Pancreas (tissue), 10 donors: ENCODE data around the gene UBTD2. TPM values are rescaled to one million over a fixed set of nuclear protein-coding genes. Genes with fewer than 3 reads are reported as not detected.

Experiments used
- ATAC-seq, 4 donors: fragments of 200-7000 bp; cut with Tn5 transposase; one replicate each; pipeline versions ENCODE4 v1.8.0 to v1.9.1; 2020; ENCODE audit warnings: mild to moderate bottlenecking in 4 of 4, moderate library complexity in 4 of 4
- DNase-seq, 6 donors: peaks; one replicate each; pipeline ENCODE4 v3.0.0-alpha.2; 2020
- FAIRE-seq: peaks from 2 replicates; lab custom pipeline; 2012; peaks lifted over from hg19 to GRCh38; lab: Jason Lieb, UNC
- H3K27ac ChIP-seq, 4 donors: fragments of 200-600 bp; sonication (generic); 1 replicate in 3 of 4; 2 replicates in 1 of 4; pipeline versions ENCODE4 v1.5.0 to v1.8.0; 2020
- H3K27me3 ChIP-seq, 4 donors: fragments of 200-600 bp; one replicate each; pipeline ENCODE4 v1.8.0; 2021
- H3K36me3 ChIP-seq, 3 donors: fragments of 200-600 bp; sonication (generic) in 1 of 3; one replicate each; pipeline versions ENCODE4 v1.5.0 to v1.8.0; 2020 to 2021
- H3K4me1 ChIP-seq, 3 donors: fragments of 200-600 bp; one replicate each; pipeline ENCODE4 v1.8.0; 2021
- H3K4me3 ChIP-seq, 4 donors: fragments of 200-600 bp; sonication (generic) in 2 of 4; one replicate each; pipeline versions ENCODE4 v1.5.0 to v1.8.0; 2020 to 2021
- H3K9me3 ChIP-seq, 4 donors: fragments of 200-600 bp; one replicate each; pipeline ENCODE4 v1.8.0; 2021
- WGBS, 2 donors: extraction: QIAGEN DNeasy Blood & Tissue Kit; methylation state at CpG; one replicate each; pipeline ENCODE4 v1.1.7; 2013; 5-methylcytosine and 5-hydroxymethylcytosine counted together
- intact Hi-C, 3 donors: fragments of 100-400 bp; cut with DNase I; formaldehyde crosslinking; loops; one replicate each; pipeline versions ENCODE4 v1.11.1 to v1.14.2; 2022
- polyA plus RNA-seq, 2 donors: library from polyadenylated mRNA; stranded (reverse); fragments of 200-250 nt; gene quantifications; one replicate each; pipeline ENCODE4 v1.2.3, GENCODE V29; 2013
- total RNA-seq, 6 donors: library from RNA; stranded (reverse); fragmentation: NEBNext Ultra II Directional in 4 of 6; extraction: Animal tissue kit (Norgen Biotek cat#: 25700) in 4 of 6; gene quantifications; one replicate each; pipeline versions ENCODE4 v1.2.1 to v1.2.4, GENCODE V29; 2021 to 2023
- TF ChIP-seq, protein P1 (sequence below), 4 donors: fragments of 200-600 bp; sonication (generic) in 3 of 4; IDR thresholded peaks; one replicate each; pipeline versions ENCODE4 v1.5.0 to v1.8.0; 2021; ENCODE audit warnings: antibody characterized with exemption in 4 of 4
- donor health status: healthy with polysubstance abuse.
- donor health status: DM: no; HTN: no; CAD: no; lungs with moderate emphysema.
- donor health status: DM: no; HTN: no; CAD: no.
- donor health status: control.
- donor health status: control.
- donor health status: Bipolar disorder and iron deficiency.
- donor health status: DM: yes; HTN: yes; CAD: no.
- donor health status: DM: no; HTN: no; CAD: no.
- donor health status: DM: no; HTN: no; CAD: no.
- donor health status: DM: yes; HTN: yes; CAD: no.

The UBTD2 gene
- total and polyA plus RNA-seq, 8 donors: 4.5 to 12.9 (median 6.9) TPM

- ATAC-seq: no peak
- no peak overlapping the region for H3K4me3 ChIP-seq
- intact Hi-C loops: no loop called here
- H3K36me3 ChIP-seq: no peaks in the 10 kb centered on the region
- no peaks in the 10 kb centered on the region for H3K9me3 ChIP-seq
- no peaks in the 10 kb centered on the region for H3K4me1 ChIP-seq
- TF ChIP-seq, protein P1, sequence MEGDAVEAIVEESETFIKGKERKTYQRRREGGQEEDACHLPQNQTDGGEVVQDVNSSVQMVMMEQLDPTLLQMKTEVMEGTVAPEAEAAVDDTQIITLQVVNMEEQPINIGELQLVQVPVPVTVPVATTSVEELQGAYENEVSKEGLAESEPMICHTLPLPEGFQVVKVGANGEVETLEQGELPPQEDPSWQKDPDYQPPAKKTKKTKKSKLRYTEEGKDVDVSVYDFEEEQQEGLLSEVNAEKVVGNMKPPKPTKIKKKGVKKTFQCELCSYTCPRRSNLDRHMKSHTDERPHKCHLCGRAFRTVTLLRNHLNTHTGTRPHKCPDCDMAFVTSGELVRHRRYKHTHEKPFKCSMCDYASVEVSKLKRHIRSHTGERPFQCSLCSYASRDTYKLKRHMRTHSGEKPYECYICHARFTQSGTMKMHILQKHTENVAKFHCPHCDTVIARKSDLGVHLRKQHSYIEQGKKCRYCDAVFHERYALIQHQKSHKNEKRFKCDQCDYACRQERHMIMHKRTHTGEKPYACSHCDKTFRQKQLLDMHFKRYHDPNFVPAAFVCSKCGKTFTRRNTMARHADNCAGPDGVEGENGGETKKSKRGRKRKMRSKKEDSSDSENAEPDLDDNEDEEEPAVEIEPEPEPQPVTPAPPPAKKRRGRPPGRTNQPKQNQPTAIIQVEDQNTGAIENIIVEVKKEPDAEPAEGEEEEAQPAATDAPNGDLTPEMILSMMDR (IDR thresholded peaks at IDR 0.05): no peak
- 91 to 95% methylated on average over 10 of the region's 10 CpGs for WGBS, 2 donors
- no peak overlapping the region for H3K27ac ChIP-seq
- FAIRE-seq: no peak
- H3K27me3 ChIP-seq: no peaks in the 10 kb centered on the region
- DNase-seq: no peak
Measured at GRCh38 chr5:172223901-172224873, 59.4 kb downstream of the UBTD2 start.

DNA sequence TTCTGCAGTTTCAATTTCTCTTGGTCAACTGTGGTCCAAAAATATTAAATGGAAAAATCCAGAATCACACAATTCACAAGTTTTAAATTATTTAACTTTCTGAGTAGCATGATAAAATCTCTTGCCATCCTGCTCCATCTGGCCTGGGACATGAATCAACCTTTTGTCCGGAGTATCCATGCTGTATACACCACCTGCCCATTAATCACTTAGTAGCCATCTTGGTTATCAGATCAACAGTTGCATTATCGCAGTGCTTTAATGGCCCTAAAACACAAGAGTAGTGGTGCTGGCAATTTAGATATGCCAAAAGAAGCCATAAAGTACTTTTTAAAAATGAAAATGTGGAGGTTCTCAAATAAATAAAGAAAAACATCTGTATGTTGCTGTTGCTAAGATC, 64.3 kb downstream of the UBTD2 start:
- Histone ChIP-seq H3K4me1 (no peaks in the 10 kb centered on the region), H3K27ac (no peak overlapping the region), H3K4me3 (no peak overlapping the region), H3K36me3 (no peaks in the 10 kb centered on the region), H3K9me3 (no peaks in the 10 kb centered on the region), H3K27me3 (no peaks in the 10 kb centered on the region)
- 90 to 91% methylated on average over 2 of the region's 2 CpGs for WGBS, 2 donors
- TF ChIP-seq, protein P1 (IDR thresholded peaks at IDR 0.05): no peak
- DNase-seq (no peak), FAIRE-seq (no peak), ATAC-seq (no peak)
- intact Hi-C loops: no loop called here

DNA sequence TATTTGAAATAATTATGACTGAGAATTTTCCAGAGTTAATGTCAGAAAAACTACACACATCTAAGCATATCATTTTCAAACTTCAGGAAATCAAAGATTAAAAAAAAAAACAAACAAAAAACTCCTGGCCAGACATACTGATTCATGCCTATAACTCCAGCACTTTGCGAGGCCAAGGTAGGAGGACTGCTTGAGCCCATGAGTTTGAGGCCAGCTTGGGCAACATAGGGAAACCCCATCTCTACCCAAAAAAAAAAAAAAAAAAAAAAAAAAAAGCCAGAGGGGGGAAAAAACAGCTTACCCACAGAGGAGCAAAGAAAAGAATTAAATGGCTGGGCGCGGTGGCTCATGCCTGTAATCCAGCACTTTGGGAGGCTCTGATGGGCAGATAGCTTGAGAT, 67.2 kb downstream of the UBTD2 start:
- intact Hi-C loops: no loop called here
- no peaks in the 10 kb centered on the region for H3K9me3 ChIP-seq
- H3K36me3 ChIP-seq: peaks cover 0 to 3% (median 0%) of the 10 kb centered on the region in 3 donors
- no peak for DNase-seq
- TF ChIP-seq, protein P1 (IDR thresholded peaks at IDR 0.05): no peak
- H3K4me3 ChIP-seq: no peak overlapping the region
- no peak for FAIRE-seq
- no peaks in the 10 kb centered on the region for H3K4me1 ChIP-seq
- no peaks in the 10 kb centered on the region for H3K27me3 ChIP-seq
- WGBS, 2 donors: 92 to 99% methylated on average over 3 of the region's 3 CpGs
- no peak overlapping the region for H3K27ac ChIP-seq
- no peak for ATAC-seq

- intact Hi-C loops: no loop called here
- TF ChIP-seq, protein P1 (IDR thresholded peaks at IDR 0.05): no peak
- Histone ChIP-seq H3K4me1 (no peaks in the 10 kb centered on the region), H3K27ac (no peak overlapping the region), H3K9me3 (no peaks in the 10 kb centered on the region), H3K27me3 (no peaks in the 10 kb centered on the region), H3K36me3 (peaks cover 0 to 3% (median 0%) of the 10 kb centered on the region in 3 donors), H3K4me3 (no peak overlapping the region)
- DNase-seq (no peak), FAIRE-seq (no peak), ATAC-seq (no peak)
- 91% methylated on average over 4 of the region's 4 CpGs for WGBS, 2 donors
Measured at GRCh38 chr5:172213126-172213525, 70.4 kb downstream of the UBTD2 start.

DNA sequence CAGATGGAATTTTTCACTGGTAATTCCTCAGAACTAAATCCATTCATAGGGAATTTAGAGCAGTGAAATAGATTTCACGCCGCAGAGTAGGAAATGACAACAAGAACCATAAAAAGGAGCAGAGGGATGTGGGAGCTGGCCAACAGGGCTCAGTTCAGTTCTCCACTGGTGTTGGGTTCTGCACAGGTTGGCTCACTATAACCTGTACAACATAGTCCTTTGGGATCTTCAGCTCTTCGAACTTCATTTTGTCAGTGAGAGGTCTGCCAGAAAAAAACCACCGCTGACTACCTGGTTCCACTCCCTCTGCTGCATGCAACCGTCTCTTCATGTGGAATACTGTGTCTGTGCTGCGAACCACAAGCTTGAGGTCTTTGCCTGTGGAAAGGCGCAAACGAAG, 71.9 kb downstream of the UBTD2 start:
- no peaks in the 10 kb centered on the region for H3K4me1 ChIP-seq
- 93% methylated on average over 8 of the region's 8 CpGs for WGBS, 2 donors
- FAIRE-seq: no peak
- ATAC-seq: no peak
- H3K27ac ChIP-seq: no peak overlapping the region
- no peak overlapping the region for H3K4me3 ChIP-seq
- H3K9me3 ChIP-seq: no peaks in the 10 kb centered on the region
- TF ChIP-seq, protein P1 (IDR thresholded peaks at IDR 0.05): no peak
- no peaks in the 10 kb centered on the region for H3K27me3 ChIP-seq
- DNase-seq: no peak
- intact Hi-C loops: no loop called here
- H3K36me3 ChIP-seq: peaks cover 0 to 3% (median 0%) of the 10 kb centered on the region in 3 donors
